Panc1 (cell line): Measurements from ENCODE around the gene PPM1M. TPM values are rescaled to one million over a fixed set of nuclear protein-coding genes. Genes with fewer than 3 reads are reported as not detected.
A peak's percentile ranks its signal among the peaks of the same experiment; 100 is the strongest.

ENCODE experiments used
- ATAC-seq: fragments of 200-7000 bp; cut with Tn5 transposase; 2 replicates; pipeline ENCODE4 v1.9.1; 2020; ENCODE audit warnings: mild to moderate bottlenecking, moderate library complexity
- BruUV-seq: library from RNA; stranded (reverse); fragments of 400-500 nt; replicated peaks from 2 replicates; lab custom pipeline; 2021; lab: Mats Ljungman, UMichigan
- CTCF ChIA-PET: fragments of 300-600 bp; sonication (Branson Sonifier 250); formaldehyde crosslinking; loops from one replicate; lab custom pipeline; 2022; ENCODE audit warnings: antibody characterized with exemption; lab: Charles Lee
- POLR2A ChIA-PET: fragments of 300-600 bp; sonication (Branson Sonifier 250); formaldehyde crosslinking; loops from one replicate; lab custom pipeline; 2022; ENCODE audit warnings: antibody characterized with exemption; lab: Charles Lee
- DNase-seq: peaks from one replicate; pipeline ENCODE4 v3.0.0-alpha.2; 2010; ENCODE audit warnings: low read depth, low spot score
- H3K27ac ChIP-seq: 2 replicates; pipeline ENCODE4 v1.5.1; 2011; ENCODE audit warnings: mild to moderate bottlenecking, low read length, inconsistent platforms
- H3K27me3 ChIP-seq: fragments of 200-500 bp; sonication (Bioruptor generic); 2 replicates; pipeline ENCODE4 v1.6.0; 2014; ENCODE audit warnings: low read length, inconsistent platforms; ENCODE audit not compliant: control insufficient read depth, insufficient read depth
- H3K36me3 ChIP-seq: fragments of 200-500 bp; sonication (Bioruptor generic); 2 replicates; pipeline ENCODE4 v1.5.1; 2014; ENCODE audit warnings: inconsistent platforms, mild to moderate bottlenecking, low read length, moderate library complexity; ENCODE audit not compliant: control insufficient read depth, insufficient read depth
- H3K4me1 ChIP-seq: 2 replicates; pipeline ENCODE4 v1.5.1; 2011; ENCODE audit warnings: inconsistent platforms, mild to moderate bottlenecking, low read length, moderate library complexity; ENCODE audit not compliant: control insufficient read depth, insufficient read depth
- H3K4me3 ChIP-seq, 2 experiments: 2 replicates each; pipeline ENCODE4 v1.5.1; 2011 to 2012; ENCODE audit warnings: low read depth in 2 of 2, low read length in 2 of 2, mild to moderate bottlenecking in 2 of 2, inconsistent platforms in 1 of 2, moderate library complexity in 1 of 2
- H3K9me3 ChIP-seq: fragments of 200-500 bp; sonication (Bioruptor generic); 2 replicates; pipeline ENCODE4 v1.5.1; 2014; ENCODE audit warnings: low read depth, mild to moderate bottlenecking, inconsistent platforms, low read length, moderate library complexity; ENCODE audit not compliant: control insufficient read depth, insufficient read depth
- POLR2AphosphoS5 ChIP-seq: IDR thresholded peaks from 2 replicates; pipeline ENCODE4 v1.6.1; 2012; ENCODE audit warnings: mild to moderate bottlenecking, low read depth, low read length, moderate library complexity
- SIN3A ChIP-seq: IDR thresholded peaks from 2 replicates; pipeline ENCODE4 v1.6.1; 2012; ENCODE audit warnings: low read depth, mild to moderate bottlenecking, low read length, moderate library complexity, borderline replicate concordance; ENCODE audit not compliant: insufficient read depth
- TCF7L2 ChIP-seq: IDR thresholded peaks from 2 replicates; pipeline ENCODE4 v1.6.1; 2011; ENCODE audit warnings: mild to moderate bottlenecking, low read depth, low read length, inconsistent platforms
- in situ Hi-C: cut with HindIII; loops from 2 replicates; pipeline ENCODE4 v1.10.0; 2016; ENCODE audit warnings: low sequenced_read_pairs, low pct_unique_long_range_greater_than_20kb
- intact Hi-C: fragments of 100-400 bp; cut with micrococcal nuclease; formaldehyde crosslinking; loops from one replicate; pipeline ENCODE4 v1.10.0; 2022; ENCODE audit not compliant: unreplicated experiment
- total RNA-seq: library from RNA; stranded (reverse); gene quantifications from one replicate; pipeline ENCODE4 v1.2.1, GENCODE V29; 2021; ENCODE audit not compliant: unreplicated experiment
- TF ChIP-seq, protein P1 (sequence below), 2 experiments: IDR thresholded peaks; 2 replicates each; pipeline ENCODE4 v1.6.1; 2011 to 2012; ENCODE audit warnings: low read depth in 2 of 2, control low read depth in 1 of 2, low read length in 1 of 2, mild to moderate bottlenecking in 1 of 2, moderate library complexity in 1 of 2; ENCODE audit not compliant: insufficient read depth in 1 of 2
- TF ChIP-seq, protein P2 (sequence below): fragments of 450-650 bp; IDR thresholded peaks from 2 replicates; pipeline ENCODE4 v1.5.1; 2017; ENCODE audit warnings: mild to moderate bottlenecking

PPM1M gene
- total RNA-seq, 1 experiment from 2014 or later, result 9.7 TPM

DNA sequence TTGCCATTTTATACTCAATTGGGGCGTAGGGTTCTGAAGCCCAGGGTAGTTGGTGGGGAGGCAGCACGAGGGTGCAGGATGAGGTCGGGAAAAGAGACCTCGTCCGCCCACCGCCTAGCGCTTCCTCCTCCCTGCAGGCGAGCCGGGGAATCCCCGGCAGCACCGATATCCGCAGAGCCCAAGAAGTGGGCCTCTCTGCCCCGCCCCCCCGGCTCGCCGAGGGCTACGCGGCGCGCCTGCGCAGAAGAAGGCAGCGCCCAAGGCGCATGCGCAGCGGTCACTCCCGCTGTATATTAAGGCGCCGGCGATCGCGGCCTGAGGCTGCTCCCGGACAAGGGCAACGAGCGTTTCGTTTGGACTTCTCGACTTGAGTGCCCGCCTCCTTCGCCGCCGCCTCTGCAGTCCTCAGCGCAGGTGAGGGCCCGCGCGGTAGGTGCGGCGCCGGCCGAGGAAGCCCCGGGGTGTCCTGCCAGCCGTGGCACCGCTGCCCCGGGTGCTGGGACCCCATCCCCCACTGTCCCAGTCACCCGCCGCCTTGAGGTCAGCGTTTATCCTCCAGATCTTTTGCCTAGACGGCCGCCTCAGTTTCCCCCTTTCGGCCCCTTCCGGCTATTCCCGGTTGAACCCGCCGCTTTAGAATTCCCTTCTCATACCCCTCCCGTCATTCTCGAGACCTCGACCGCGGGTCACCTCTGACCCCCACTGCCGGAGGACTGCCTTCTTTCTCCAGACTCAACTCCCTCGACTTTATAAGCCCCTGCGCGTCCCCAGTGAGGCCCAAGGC, 47.5 kb upstream of the PPM1M start, which contains the start of gene ALAS1:
Gene ALAS1 (plus strand): TSS at position 319 of the 784 bp plus-strand sequence. CDS start 1,082 bp downstream, outside the sequence.
- in situ Hi-C loops (no loop called here), intact Hi-C loops (no loop called here)
- H3K36me3 ChIP-seq, result peaks cover 7% of the 10 kb centered on the region
- ChIA-PET CTCF (no interaction called here), POLR2A (no interaction called here)
- H3K27me3 ChIP-seq, result no peaks in the 10 kb centered on the region
- ATAC-seq (peak; percentile 93), DNase-seq (peak; percentile 33)
- TF ChIP-seq, protein P1, sequence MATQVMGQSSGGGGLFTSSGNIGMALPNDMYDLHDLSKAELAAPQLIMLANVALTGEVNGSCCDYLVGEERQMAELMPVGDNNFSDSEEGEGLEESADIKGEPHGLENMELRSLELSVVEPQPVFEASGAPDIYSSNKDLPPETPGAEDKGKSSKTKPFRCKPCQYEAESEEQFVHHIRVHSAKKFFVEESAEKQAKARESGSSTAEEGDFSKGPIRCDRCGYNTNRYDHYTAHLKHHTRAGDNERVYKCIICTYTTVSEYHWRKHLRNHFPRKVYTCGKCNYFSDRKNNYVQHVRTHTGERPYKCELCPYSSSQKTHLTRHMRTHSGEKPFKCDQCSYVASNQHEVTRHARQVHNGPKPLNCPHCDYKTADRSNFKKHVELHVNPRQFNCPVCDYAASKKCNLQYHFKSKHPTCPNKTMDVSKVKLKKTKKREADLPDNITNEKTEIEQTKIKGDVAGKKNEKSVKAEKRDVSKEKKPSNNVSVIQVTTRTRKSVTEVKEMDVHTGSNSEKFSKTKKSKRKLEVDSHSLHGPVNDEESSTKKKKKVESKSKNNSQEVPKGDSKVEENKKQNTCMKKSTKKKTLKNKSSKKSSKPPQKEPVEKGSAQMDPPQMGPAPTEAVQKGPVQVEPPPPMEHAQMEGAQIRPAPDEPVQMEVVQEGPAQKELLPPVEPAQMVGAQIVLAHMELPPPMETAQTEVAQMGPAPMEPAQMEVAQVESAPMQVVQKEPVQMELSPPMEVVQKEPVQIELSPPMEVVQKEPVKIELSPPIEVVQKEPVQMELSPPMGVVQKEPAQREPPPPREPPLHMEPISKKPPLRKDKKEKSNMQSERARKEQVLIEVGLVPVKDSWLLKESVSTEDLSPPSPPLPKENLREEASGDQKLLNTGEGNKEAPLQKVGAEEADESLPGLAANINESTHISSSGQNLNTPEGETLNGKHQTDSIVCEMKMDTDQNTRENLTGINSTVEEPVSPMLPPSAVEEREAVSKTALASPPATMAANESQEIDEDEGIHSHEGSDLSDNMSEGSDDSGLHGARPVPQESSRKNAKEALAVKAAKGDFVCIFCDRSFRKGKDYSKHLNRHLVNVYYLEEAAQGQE (IDR thresholded peaks at IDR 0.05; ENCODE audit: insufficient read depth in 1 of 2, low read depth in 2 of 2, low read length in 1 of 2), result no peak
- TF ChIP-seq, protein P2, sequence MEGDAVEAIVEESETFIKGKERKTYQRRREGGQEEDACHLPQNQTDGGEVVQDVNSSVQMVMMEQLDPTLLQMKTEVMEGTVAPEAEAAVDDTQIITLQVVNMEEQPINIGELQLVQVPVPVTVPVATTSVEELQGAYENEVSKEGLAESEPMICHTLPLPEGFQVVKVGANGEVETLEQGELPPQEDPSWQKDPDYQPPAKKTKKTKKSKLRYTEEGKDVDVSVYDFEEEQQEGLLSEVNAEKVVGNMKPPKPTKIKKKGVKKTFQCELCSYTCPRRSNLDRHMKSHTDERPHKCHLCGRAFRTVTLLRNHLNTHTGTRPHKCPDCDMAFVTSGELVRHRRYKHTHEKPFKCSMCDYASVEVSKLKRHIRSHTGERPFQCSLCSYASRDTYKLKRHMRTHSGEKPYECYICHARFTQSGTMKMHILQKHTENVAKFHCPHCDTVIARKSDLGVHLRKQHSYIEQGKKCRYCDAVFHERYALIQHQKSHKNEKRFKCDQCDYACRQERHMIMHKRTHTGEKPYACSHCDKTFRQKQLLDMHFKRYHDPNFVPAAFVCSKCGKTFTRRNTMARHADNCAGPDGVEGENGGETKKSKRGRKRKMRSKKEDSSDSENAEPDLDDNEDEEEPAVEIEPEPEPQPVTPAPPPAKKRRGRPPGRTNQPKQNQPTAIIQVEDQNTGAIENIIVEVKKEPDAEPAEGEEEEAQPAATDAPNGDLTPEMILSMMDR, result no peak
- TF ChIP-seq POLR2AphosphoS5, result peak; percentile 87
- 0 out of 2 replicates have a peak, but pooled peaks have one; percentile 73 for TF ChIP-seq SIN3A
- no peak for TF ChIP-seq TCF7L2
- H3K4me1 ChIP-seq, result peaks cover 14% of the 10 kb centered on the region
- peak within 1 kb of the TSS; percentile 66 to 92 for H3K4me3 ChIP-seq
- no peaks in the 10 kb centered on the region for H3K9me3 ChIP-seq
- no TSS peak for BruUV-seq
- H3K27ac ChIP-seq, result peak within 1 kb of the TSS; percentile 86

DNA sequence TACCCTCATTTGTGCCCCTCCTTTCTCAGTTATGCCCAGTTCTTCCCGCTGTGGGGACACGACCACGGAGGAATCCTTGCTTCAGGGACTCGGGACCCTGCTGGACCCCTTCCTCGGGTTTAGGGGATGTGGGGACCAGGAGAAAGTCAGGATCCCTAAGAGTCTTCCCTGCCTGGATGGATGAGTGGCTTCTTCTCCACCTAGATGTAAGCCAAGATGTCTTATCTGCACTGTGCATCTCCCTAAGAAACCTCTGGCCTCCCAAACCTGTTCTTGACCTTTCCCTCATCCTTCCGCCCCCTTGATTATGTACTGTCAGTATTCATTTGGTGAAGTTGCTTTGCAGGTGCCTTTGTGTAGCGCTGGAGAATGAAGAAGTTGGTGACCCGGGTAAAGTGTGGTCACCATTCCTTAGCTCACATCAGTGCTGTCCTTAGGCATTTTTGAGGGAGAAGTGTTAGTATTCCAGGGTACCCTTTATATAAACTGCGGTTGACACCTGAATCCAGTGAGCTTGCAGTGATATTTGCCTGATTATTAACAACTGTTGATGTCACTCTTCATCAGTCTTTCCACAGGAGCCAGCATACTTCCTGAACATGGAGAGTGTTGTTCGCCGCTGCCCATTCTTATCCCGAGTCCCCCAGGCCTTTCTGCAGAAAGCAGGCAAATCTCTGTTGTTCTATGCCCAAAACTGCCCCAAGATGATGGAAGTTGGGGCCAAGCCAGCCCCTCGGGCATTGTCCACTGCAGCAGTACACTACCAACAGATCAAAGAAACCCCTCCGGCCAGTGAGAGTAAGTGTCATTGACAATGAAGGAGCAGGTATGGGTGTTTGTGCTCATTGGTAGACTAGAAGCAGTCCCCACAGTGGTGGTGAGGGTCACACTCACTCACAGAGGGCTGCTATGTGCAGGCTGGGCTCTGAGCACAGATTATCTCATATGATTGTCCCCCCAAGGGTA, 46.6 kb upstream of the PPM1M start:
- ATAC-seq, result no peak
- no peak for DNase-seq
- H3K9me3 ChIP-seq, result no peaks in the 10 kb centered on the region
- H3K4me1 ChIP-seq, result peaks cover 14% of the 10 kb centered on the region
- H3K36me3 ChIP-seq, result peaks cover 7% of the 10 kb centered on the region
- peak overlapping the region; percentile 66 to 92 for H3K4me3 ChIP-seq
- H3K27me3 ChIP-seq, result no peaks in the 10 kb centered on the region
- TSS peak; percentile 79 for BruUV-seq
- ChIA-PET POLR2A (interaction anchor here (0.5 kb wide), 1 partner anchor 78 kb away, joined by 4 read pairs; no protein-coding TSS in a partner anchor), CTCF (no interaction called here)
- peak overlapping the region; percentile 86 for H3K27ac ChIP-seq
- no peak for TF ChIP-seq SIN3A
- no peak for TF ChIP-seq TCF7L2
- TF ChIP-seq, protein P2, result no peak
- TF ChIP-seq, protein P1 (IDR thresholded peaks at IDR 0.05; ENCODE audit: insufficient read depth in 1 of 2, low read depth in 2 of 2, low read length in 1 of 2), result no peak
- no peak for TF ChIP-seq POLR2AphosphoS5
- in situ Hi-C loops (no loop called here), intact Hi-C loops (no loop called here)
